ENCODE data around the gene OR5B3.

- TF ChIP-seq POLR2A (IDR thresholded peaks at IDR 0.05; ENCODE audit: low read depth, low read length) (no peak), CTCF (IDR thresholded peaks at IDR 0.05; ENCODE audit: extremely low read depth in 1 of 2, insufficient read depth in 1 of 2, low read depth in 1 of 2, low read length in 2 of 2) (no peak), EZH2 (IDR thresholded peaks at IDR 0.05; ENCODE audit: borderline replicate concordance, low read depth, low read length, severe bottlenecking) (no peak)
Measured at GRCh38 chr11:58451585-58451984, 44.9 kb upstream of the OR5B3 start.

Measured in endothelial cell of umbilical vein (primary cell).